HG03575 (cell line): Measurements from ENCODE around the gene TPGS2.

ENCODE experiments used
- ATAC-seq: cut with Tn5 transposase; IDR thresholded peaks from one replicate; pipeline ENCODE4 v1.9.1; 2021; ENCODE audit not compliant: unreplicated experiment, insufficient number of reproducible peaks, low FRiP score; ENCODE audit errors: extremely low read depth

The TPGS2 gene

DNA sequence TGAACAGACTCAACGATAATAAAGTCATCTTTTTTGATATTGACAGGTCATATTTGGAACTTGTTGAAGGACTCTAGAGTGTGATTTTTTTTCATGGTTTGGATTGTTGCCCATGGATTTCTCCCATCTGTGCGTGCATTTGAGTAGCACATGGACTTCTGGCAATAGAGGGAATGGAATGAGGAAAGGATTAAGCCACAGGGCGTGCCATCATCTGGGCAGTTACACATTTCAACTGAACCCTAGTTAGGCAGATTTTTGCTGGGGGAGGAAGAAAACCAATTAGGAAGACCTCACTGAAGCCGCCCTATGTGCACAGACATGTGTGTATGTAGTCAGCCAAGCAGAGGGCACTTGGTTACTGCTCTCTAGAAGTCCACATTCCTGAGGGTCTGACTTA lies 72.6 kb downstream of the TPGS2 start:
- ATAC-seq = no peak

DNA sequence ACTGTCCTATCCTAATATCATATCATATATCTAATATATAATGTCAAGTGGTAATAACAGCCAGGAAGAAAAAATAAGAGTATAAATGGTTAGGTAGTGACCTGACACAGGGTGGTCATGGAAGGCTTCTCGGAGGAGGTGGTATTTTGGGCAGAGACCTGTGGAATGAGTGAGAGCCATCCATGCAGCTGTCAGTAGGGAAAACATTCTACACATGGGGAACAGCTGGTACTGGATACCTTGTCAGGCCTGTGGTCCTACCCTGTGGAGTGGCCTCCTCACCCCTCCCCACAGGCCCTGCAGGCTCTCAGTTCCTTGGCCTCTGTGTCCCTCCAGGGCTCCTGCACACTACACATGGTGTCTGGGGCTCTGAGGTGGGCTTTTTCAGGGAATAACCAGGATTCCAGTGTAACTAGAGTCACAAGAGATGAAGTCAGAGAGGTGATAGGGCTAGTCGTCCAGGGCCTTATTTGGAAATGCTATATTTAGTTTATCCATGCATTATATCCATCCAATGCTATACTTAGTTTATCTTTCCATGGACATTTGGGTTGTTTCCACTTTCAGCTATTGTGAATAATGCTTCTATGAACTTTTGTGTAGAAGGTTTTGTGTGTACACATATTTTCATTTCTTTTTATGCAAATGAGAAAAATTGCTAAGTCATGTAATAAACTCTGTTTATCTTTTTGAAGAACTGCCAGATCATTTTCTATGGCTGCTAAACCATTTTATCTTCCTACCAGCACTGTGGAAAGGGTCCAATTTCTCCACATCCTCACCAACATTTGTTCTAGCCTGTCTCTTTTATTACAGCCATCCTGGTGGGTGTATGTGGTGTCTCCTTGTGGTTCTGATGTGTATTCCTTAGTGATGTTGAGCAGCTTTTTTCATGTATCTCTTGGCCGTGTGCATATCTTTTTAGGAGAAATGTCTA lies 75.6 kb downstream of the TPGS2 start:
- ATAC-seq = no peak

DNA sequence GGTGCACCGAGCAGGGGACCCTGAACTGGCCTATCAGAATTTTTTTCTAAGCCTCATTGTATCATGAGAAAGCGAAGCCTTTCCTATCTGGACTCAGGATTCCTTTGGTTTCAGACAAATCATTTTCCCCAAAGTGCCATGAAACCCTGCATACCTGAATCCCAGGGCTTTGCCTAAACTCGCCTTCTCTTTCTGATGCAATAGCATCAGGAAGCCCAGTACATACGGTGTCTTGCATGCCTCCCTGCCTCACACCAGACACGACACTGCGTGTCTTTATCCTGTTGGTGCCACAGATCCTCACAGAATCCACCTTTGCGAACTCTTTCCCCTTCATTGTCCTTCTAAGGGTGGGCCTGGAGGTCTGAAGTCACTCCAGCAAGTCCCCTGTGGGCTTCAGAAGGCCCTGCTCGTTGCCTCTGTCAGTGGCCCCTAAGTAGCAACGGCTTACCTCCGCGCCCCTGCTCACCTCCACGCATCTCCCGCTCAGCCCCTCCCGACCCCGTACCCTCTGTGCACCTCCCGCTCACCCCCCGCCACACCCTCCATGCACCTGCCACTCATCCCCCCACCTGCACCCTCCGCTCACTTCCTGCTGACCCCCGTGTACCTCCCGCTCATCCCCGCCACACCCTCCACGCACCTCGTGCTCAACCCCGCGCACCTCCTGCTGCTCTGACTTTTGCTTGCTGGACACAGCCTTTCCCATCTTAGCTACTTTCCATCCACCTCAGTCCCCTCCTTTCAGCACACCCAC lies 83.4 kb downstream of the TPGS2 start:
- ATAC-seq = no peak

DNA sequence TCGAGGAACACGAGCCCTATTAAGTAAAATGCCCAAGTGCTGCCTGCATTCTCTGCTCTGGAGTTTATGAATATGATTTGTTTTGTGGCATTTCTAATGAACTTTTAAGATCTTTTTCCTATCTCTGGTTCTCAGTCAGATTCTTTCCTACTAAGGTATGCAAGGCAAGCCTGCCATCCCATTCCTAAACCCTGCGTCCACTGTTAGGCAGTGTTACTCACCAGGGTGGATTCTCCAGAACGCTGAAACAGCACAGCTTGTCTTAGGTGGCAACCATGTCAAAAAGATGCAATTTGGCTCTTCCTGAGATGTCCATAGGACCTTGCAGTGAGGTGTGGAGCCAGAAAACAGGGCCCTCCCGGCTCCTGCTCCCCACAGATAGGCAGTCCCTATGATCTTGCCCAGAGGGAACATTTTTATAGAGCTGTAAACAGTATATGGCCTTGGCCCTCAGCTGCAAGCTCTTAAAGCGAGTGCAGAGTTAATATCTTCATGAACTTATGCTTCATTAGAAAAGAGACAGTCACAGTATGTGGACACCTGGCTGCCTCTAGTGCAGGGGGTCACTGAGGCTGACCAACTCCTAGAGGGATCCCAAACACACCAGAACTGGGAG lies 84.4 kb downstream of the TPGS2 start:
- ATAC-seq = no peak
